Suprapubic skin (tissue), 4 donors: Measurements from ENCODE around the gene VSNL1.

ENCODE experiments used
- EP300 ChIP-seq: sonication (generic); formaldehyde crosslinking; IDR thresholded peaks from one replicate; pipeline ENCODE4 v1.6.1; 2017; ENCODE audit warnings: antibody characterized with exemption
- POLR2A ChIP-seq, 2 donors: fragments of 450-650 bp; IDR thresholded peaks; one replicate each; pipeline ENCODE4 v1.6.1; 2017; ENCODE audit warnings: antibody characterized with exemption in 2 of 2, mild to moderate bottlenecking in 2 of 2, moderate library complexity in 2 of 2
- POLR2AphosphoS5 ChIP-seq, 3 donors: sonication (generic); formaldehyde crosslinking; IDR thresholded peaks; one replicate each; pipeline ENCODE4 v1.6.1; 2017; ENCODE audit warnings: antibody characterized with exemption in 3 of 3
- TF ChIP-seq, protein P1 (sequence below), 2 donors: fragments of 200-600 bp in 1 of 2; fragments of 450-650 bp in 1 of 2; sonication (generic) in 1 of 2; IDR thresholded peaks; one replicate each; pipeline ENCODE4 v1.5.1; 2016 to 2019; ENCODE audit warnings: antibody characterized with exemption in 2 of 2, mild to moderate bottlenecking in 1 of 2, moderate library complexity in 1 of 2

GRCh38 chr2:17600556-17601204 is 60.2 kb downstream of the VSNL1 start:
- TF ChIP-seq, protein P1, sequence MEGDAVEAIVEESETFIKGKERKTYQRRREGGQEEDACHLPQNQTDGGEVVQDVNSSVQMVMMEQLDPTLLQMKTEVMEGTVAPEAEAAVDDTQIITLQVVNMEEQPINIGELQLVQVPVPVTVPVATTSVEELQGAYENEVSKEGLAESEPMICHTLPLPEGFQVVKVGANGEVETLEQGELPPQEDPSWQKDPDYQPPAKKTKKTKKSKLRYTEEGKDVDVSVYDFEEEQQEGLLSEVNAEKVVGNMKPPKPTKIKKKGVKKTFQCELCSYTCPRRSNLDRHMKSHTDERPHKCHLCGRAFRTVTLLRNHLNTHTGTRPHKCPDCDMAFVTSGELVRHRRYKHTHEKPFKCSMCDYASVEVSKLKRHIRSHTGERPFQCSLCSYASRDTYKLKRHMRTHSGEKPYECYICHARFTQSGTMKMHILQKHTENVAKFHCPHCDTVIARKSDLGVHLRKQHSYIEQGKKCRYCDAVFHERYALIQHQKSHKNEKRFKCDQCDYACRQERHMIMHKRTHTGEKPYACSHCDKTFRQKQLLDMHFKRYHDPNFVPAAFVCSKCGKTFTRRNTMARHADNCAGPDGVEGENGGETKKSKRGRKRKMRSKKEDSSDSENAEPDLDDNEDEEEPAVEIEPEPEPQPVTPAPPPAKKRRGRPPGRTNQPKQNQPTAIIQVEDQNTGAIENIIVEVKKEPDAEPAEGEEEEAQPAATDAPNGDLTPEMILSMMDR (IDR thresholded peaks at IDR 0.05), result no peak
- no peak for TF ChIP-seq POLR2A (IDR thresholded peaks at IDR 0.05)
- no peak for TF ChIP-seq POLR2AphosphoS5 (IDR thresholded peaks at IDR 0.05)
- no peak for TF ChIP-seq EP300
